ENCODE data around the gene GRM1. TPM values are rescaled to one million over a fixed set of nuclear protein-coding genes. Genes with fewer than 3 reads are reported as not detected.

Gene GRM1
- total and polyA plus RNA-seq, 2 donors (not counting 3 experiments of a cell fraction or from before 2014, with no cell fraction given) = 0.07 TPM; not detected in 1

GRCh38 chr6:146177785-146178184, 148.9 kb downstream of the GRM1 start:
- Histone ChIP-seq H3K4me1 (ENCODE audit: control insufficient read depth, extremely low read depth, insufficient read depth, low read length) (no peaks in the 10 kb centered on the region), H2AFZ (ENCODE audit: low read depth, low read length) (no peak overlapping the region), H3K4me2 (ENCODE audit: insufficient read depth, low read length) (no peak overlapping the region), H3K79me2 (ENCODE audit: control insufficient read depth, insufficient read depth, low read length) (no peaks in the 10 kb centered on the region), H3K36me3 (ENCODE audit: control insufficient read depth in 2 of 2, extremely low read depth in 1 of 2, insufficient read depth in 2 of 2, low read length in 2 of 2) (no peaks in the 10 kb centered on the region), H3K27ac (ENCODE audit: insufficient read depth, low read depth, low read length) (no peak overlapping the region), H3K27me3 (ENCODE audit: control insufficient read depth in 2 of 2, insufficient read depth in 2 of 2, low read length in 2 of 2) (no peaks in the 10 kb centered on the region), H3K4me3 (replicated peaks in 1 of 3; ENCODE audit: insufficient read depth in 1 of 3, low read depth in 1 of 3, low read length in 3 of 3) (no peak overlapping the region), H3K9me1 (replicated peaks; ENCODE audit: control insufficient read depth, extremely low read depth, insufficient read depth, low read length) (no peaks in the 10 kb centered on the region), H3K9me3 (replicated peaks; ENCODE audit: control insufficient read depth, insufficient read depth, low read length) (no peaks in the 10 kb centered on the region), H3K9ac (replicated peaks; ENCODE audit: extremely low read depth, insufficient read depth, low read length) (no peak overlapping the region), H4K20me1 (replicated peaks; ENCODE audit: control insufficient read depth, extremely low read depth, insufficient read depth, low read length) (no peaks in the 10 kb centered on the region)
- no peak for DNase-seq (ENCODE audit: low read depth, low spot score)
- FAIRE-seq = no peak
- POLR2A ChIA-PET = no interaction called here
- dilution Hi-C loops (cut with MboI; ENCODE audit: extremely low pct_ligation_motif_present, low sequenced_read_pairs) (no loop called here), intact Hi-C loops (cut with micrococcal nuclease) (no loop called here)
- no TSS peak for BruUV-seq (replicated peaks)
- CTCF ChIA-PET = interaction anchor here (1.5 kb wide), 1 partner anchor 24 kb away, joined by 3 read pairs; no protein-coding TSS in a partner anchor
- TF ChIP-seq FOS (IDR thresholded peaks at IDR 0.05; ENCODE audit: borderline replicate concordance, insufficient read depth, low read length) (no peak), MYC (IDR thresholded peaks at IDR 0.05; ENCODE audit: low read depth, low read length) (no peak), POLR2AphosphoS5 (IDR thresholded peaks at IDR 0.05; ENCODE audit: insufficient read depth, low read depth, low read length) (no peak), MAX (IDR thresholded peaks at IDR 0.05; ENCODE audit: insufficient read depth, insufficient read length) (no peak), EZH2 (IDR thresholded peaks at IDR 0.05; ENCODE audit: borderline replicate concordance, low read depth, low read length, severe bottlenecking) (no peak), POLR2A (IDR thresholded peaks at IDR 0.05; ENCODE audit: low read depth, low read length) (no peak), GATA2 (IDR thresholded peaks at IDR 0.05; ENCODE audit: insufficient read depth, insufficient read length, low read depth, low read length) (no peak), JUN (IDR thresholded peaks at IDR 0.05; ENCODE audit: borderline replicate concordance, insufficient read depth, insufficient read length, low read depth) (no peak)
- TF ChIP-seq, protein P1, sequence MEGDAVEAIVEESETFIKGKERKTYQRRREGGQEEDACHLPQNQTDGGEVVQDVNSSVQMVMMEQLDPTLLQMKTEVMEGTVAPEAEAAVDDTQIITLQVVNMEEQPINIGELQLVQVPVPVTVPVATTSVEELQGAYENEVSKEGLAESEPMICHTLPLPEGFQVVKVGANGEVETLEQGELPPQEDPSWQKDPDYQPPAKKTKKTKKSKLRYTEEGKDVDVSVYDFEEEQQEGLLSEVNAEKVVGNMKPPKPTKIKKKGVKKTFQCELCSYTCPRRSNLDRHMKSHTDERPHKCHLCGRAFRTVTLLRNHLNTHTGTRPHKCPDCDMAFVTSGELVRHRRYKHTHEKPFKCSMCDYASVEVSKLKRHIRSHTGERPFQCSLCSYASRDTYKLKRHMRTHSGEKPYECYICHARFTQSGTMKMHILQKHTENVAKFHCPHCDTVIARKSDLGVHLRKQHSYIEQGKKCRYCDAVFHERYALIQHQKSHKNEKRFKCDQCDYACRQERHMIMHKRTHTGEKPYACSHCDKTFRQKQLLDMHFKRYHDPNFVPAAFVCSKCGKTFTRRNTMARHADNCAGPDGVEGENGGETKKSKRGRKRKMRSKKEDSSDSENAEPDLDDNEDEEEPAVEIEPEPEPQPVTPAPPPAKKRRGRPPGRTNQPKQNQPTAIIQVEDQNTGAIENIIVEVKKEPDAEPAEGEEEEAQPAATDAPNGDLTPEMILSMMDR (IDR thresholded peaks at IDR 0.05; ENCODE audit: extremely low read depth in 1 of 2, insufficient read depth in 1 of 2, low read depth in 1 of 2, low read length in 2 of 2) = no peak

All from endothelial cell of umbilical vein (primary cell).